NT2/D1 (cell line): ENCODE data around the gene CARD8.

Experiments
- SUZ12 ChIP-seq: IDR thresholded peaks from 2 replicates; pipeline ENCODE4 v1.6.1; 2011; ENCODE audit not compliant: insufficient read length, insufficient read depth; ENCODE audit errors: extremely low read depth
- YY1 ChIP-seq: IDR thresholded peaks from 2 replicates; pipeline ENCODE4 v1.6.1; 2011; ENCODE audit not compliant: insufficient read length, insufficient read depth

- TF ChIP-seq SUZ12 (no peak), YY1 (no peak)
Measured at GRCh38 chr19:48303367-48303766, 47.7 kb upstream of the CARD8 start.
